ENCODE results near the gene PICALM.

- TF ChIP-seq CTCF (IDR thresholded peaks at IDR 0.05) = no peak
- TF ChIP-seq POLR2AphosphoS5 (IDR thresholded peaks at IDR 0.05) = no peak
- no peak for TF ChIP-seq EP300 (IDR thresholded peaks at IDR 0.05)
Observed at GRCh38 chr11:86039094-86039493, 29.8 kb downstream of the PICALM start.
